Measurements from ENCODE around the gene ARMH4. TPM values are rescaled to one million over a fixed set of nuclear protein-coding genes. Genes with fewer than 3 reads are reported as not detected.

The ARMH4 gene
- total and polyA plus RNA-seq, 4 donors, result 15.4 to 39.8 (median 26.0) TPM

- no peaks in the 10 kb centered on the region for H3K9me3 ChIP-seq (ENCODE audit: control insufficient read depth, insufficient read depth, low read length)
- no peak overlapping the region for H3K4me3 ChIP-seq (ENCODE audit: low read depth, low read length)
- DNase-seq (ENCODE audit: low read depth in 4 of 6, low spot score in 6 of 6), result no peak
- no peaks in the 10 kb centered on the region for H3K36me3 ChIP-seq (ENCODE audit: control insufficient read depth, insufficient read depth, low read length)
- no peak overlapping the region for H3K27ac ChIP-seq (ENCODE audit: low read depth, low read length)
- H3K4me1 ChIP-seq (ENCODE audit: control insufficient read depth, insufficient read depth, low read length), result peaks cover 13% of the 10 kb centered on the region
- no peaks in the 10 kb centered on the region for H3K27me3 ChIP-seq (ENCODE audit: control insufficient read depth, insufficient read depth, low read length)
- 89% methylated on average over 2 of the region's 2 CpGs for WGBS (ENCODE audit: insufficient coverage)
Observed at GRCh38 chr14:57963071-57963470, 188.9 kb downstream of the ARMH4 start.

GRCh38 chr14:57962325-57963035 is 189.5 kb downstream of the ARMH4 start:
- Histone ChIP-seq H3K9me3 (ENCODE audit: control insufficient read depth, insufficient read depth, low read length) (no peaks in the 10 kb centered on the region), H3K4me1 (ENCODE audit: control insufficient read depth, insufficient read depth, low read length) (peaks cover 13% of the 10 kb centered on the region), H3K36me3 (ENCODE audit: control insufficient read depth, insufficient read depth, low read length) (no peaks in the 10 kb centered on the region), H3K27ac (ENCODE audit: low read depth, low read length) (no peak overlapping the region), H3K4me3 (ENCODE audit: low read depth, low read length) (no peak overlapping the region), H3K27me3 (ENCODE audit: control insufficient read depth, insufficient read depth, low read length) (no peaks in the 10 kb centered on the region)
- 13% methylated on average over 7 of the region's 12 CpGs for WGBS (ENCODE audit: insufficient coverage)
- DNase-seq (ENCODE audit: low read depth in 4 of 6, low spot score in 6 of 6), result peak in 4 of 6 donors; percentile 23 to 79 (median 50)

- DNase-seq (ENCODE audit: low read depth in 4 of 6, low spot score in 6 of 6), result no peak
- Histone ChIP-seq H3K27ac (ENCODE audit: low read depth, low read length) (no peak overlapping the region), H3K36me3 (ENCODE audit: control insufficient read depth, insufficient read depth, low read length) (no peaks in the 10 kb centered on the region), H3K9me3 (ENCODE audit: control insufficient read depth, insufficient read depth, low read length) (no peaks in the 10 kb centered on the region), H3K4me1 (ENCODE audit: control insufficient read depth, insufficient read depth, low read length) (peaks cover 13% of the 10 kb centered on the region), H3K4me3 (ENCODE audit: low read depth, low read length) (no peak overlapping the region), H3K27me3 (ENCODE audit: control insufficient read depth, insufficient read depth, low read length) (no peaks in the 10 kb centered on the region)
- WGBS (ENCODE audit: insufficient coverage), result no CpG with 5 or more reads among the region's 2 CpGs
Observed at GRCh38 chr14:57961786-57962060, 190.3 kb downstream of the ARMH4 start.

GRCh38 chr14:57960946-57961785 is 190.8 kb downstream of the ARMH4 start:
- DNase-seq (ENCODE audit: low read depth in 4 of 6, low spot score in 6 of 6), result no peak
- WGBS (ENCODE audit: insufficient coverage), result 89% methylated on average over 10 of the region's 16 CpGs
- no peak overlapping the region for H3K27ac ChIP-seq (ENCODE audit: low read depth, low read length)

GRCh38 chr14:57957441-57957840 is 194.6 kb downstream of the ARMH4 start:
- no CpG with 5 or more reads among the region's 2 CpGs for WGBS (ENCODE audit: insufficient coverage)
- Histone ChIP-seq H3K27me3 (ENCODE audit: control insufficient read depth, insufficient read depth, low read length) (no peaks in the 10 kb centered on the region), H3K27ac (ENCODE audit: low read depth, low read length) (no peak overlapping the region), H3K36me3 (ENCODE audit: control insufficient read depth, insufficient read depth, low read length) (no peaks in the 10 kb centered on the region), H3K4me1 (ENCODE audit: control insufficient read depth, insufficient read depth, low read length) (peaks cover 4% of the 10 kb centered on the region), H3K9me3 (ENCODE audit: control insufficient read depth, insufficient read depth, low read length) (no peaks in the 10 kb centered on the region), H3K4me3 (ENCODE audit: low read depth, low read length) (no peak overlapping the region)
- DNase-seq (ENCODE audit: low read depth in 4 of 6, low spot score in 6 of 6), result no peak

More at GRCh38 chr14:57960946-57961785, 190.8 kb downstream of the ARMH4 start:
- Histone ChIP-seq H3K4me3 (ENCODE audit: low read depth, low read length) (no peak overlapping the region), H3K9me3 (ENCODE audit: control insufficient read depth, insufficient read depth, low read length) (no peaks in the 10 kb centered on the region), H3K36me3 (ENCODE audit: control insufficient read depth, insufficient read depth, low read length) (no peaks in the 10 kb centered on the region), H3K27me3 (ENCODE audit: control insufficient read depth, insufficient read depth, low read length) (no peaks in the 10 kb centered on the region), H3K4me1 (ENCODE audit: control insufficient read depth, insufficient read depth, low read length) (peaks cover 13% of the 10 kb centered on the region)

Small RNA genes lying within 50 kb of the gene (small RNA-seq; reads per million reads assigned to genes)
- not detected for gene RN7SL598P (ENCODE audit: low replicate concordance)

Other genes starting within 250 kb of the ARMH4 start
- gene ACTR10, start 47.9 kb upstream of the ARMH4 start, total RNA-seq, result 100 to 1,000 TPM in 1 of 2 donors, 10 to 100 TPM in 1; 98.0 to 136 TPM
- gene ACTR10, start 47.9 kb upstream of the ARMH4 start, polyA plus RNA-seq (ENCODE audit: insufficient read length in 2 of 2), result 100 to 1,000 TPM; 137 to 148 TPM
- 10 to 100 TPM; 59.2 to 63.5 TPM for gene PSMA3, start 92.6 kb upstream of the ARMH4 start, total RNA-seq
- 100 to 1,000 TPM; 110 to 133 TPM for gene PSMA3, start 92.6 kb upstream of the ARMH4 start, polyA plus RNA-seq (ENCODE audit: insufficient read length in 2 of 2)
- 10 to 100 TPM; 31.0 to 38.1 TPM for gene ARID4A, start 146.3 kb upstream of the ARMH4 start, total RNA-seq
- gene ARID4A, start 146.3 kb upstream of the ARMH4 start, polyA plus RNA-seq (ENCODE audit: insufficient read length in 2 of 2), result 10 to 100 TPM; 25.0 to 31.3 TPM
- not detected for gene TOMM20L, start 243.7 kb upstream of the ARMH4 start, total RNA-seq
- gene TOMM20L, start 243.7 kb upstream of the ARMH4 start, polyA plus RNA-seq (ENCODE audit: insufficient read length in 2 of 2), result 1 to 10 TPM in 1 of 2 donors, under 1 TPM in 1; 0.90 to 1.3 TPM

All from spinal cord (tissue), 10 donors.